HCT116 (cell line): ENCODE data around the gene CAMK2N2. TPM values are rescaled to one million over a fixed set of nuclear protein-coding genes. Genes with fewer than 3 reads are reported as not detected.

Source experiments
- ATAC-seq: fragments of 200-7000 bp; cut with Tn5 transposase; 2 replicates; pipeline ENCODE4 v1.9.1; 2020; ENCODE audit warnings: mild to moderate bottlenecking, moderate library complexity
- BruUV-seq: library from RNA; stranded (reverse); fragments of 400-500 nt; replicated peaks from 2 replicates; lab custom pipeline; 2021; lab: Mats Ljungman, UMichigan
- CTCF ChIA-PET: fragments of 300-600 bp; sonication (Branson Sonifier 250); formaldehyde crosslinking; loops from one replicate; lab custom pipeline; 2021; ENCODE audit warnings: antibody characterized with exemption; lab: Charles Lee
- POLR2A ChIA-PET: fragments of 300-600, 350-600 bp; sonication (Branson Sonifier 250); formaldehyde crosslinking; loops from one replicate; lab custom pipeline; 2021; ENCODE audit warnings: antibody characterized with exemption; lab: Charles Lee
- RAD21 ChIA-PET, 2 experiments: fragments of 300-600 bp; sonication (Branson Sonifier 250); formaldehyde crosslinking; loops; one replicate each; lab custom pipeline; 2023; ENCODE audit warnings: low total read pairs in 2 of 2; ENCODE audit not compliant: uncharacterized antibody in 2 of 2, unreplicated experiment in 2 of 2, low non-redundant PET in 1 of 2; lab: Charles Lee
- DNase-seq: peaks from one replicate; pipeline ENCODE4 v3.0.0-alpha.2; 2010; ENCODE audit warnings: low read depth, low spot score
- H2AFZ ChIP-seq: fragments of 200-600 bp; shearing (Covaris generic), sonication (generic); 2 replicates; pipeline ENCODE4 v1.6.1; 2017; ENCODE audit warnings: low read depth, mixed run types, mixed read lengths, antibody characterized with exemption, low read length; ENCODE audit not compliant: poor library complexity, severe bottlenecking
- H3K27ac ChIP-seq: 2 replicates; pipeline ENCODE4 v1.5.1; 2012; ENCODE audit warnings: low read depth, low read length
- H3K27me3 ChIP-seq: fragments of 200-600 bp; sonication (generic); 2 replicates; pipeline ENCODE4 v1.6.1; 2016; ENCODE audit warnings: mixed run types, low read length, mixed read lengths; ENCODE audit not compliant: insufficient read depth
- H3K36me3 ChIP-seq, 2 experiments: fragments of 200-500 bp in 1 of 2; fragments of 200-600 bp in 1 of 2; sonication (Bioruptor generic) in 1 of 2; sonication (generic) in 1 of 2; 2 replicates each; pipeline versions ENCODE4 v1.5.1 to v1.6.1; 2014 to 2016; ENCODE audit warnings: low read length in 2 of 2, inconsistent platforms in 1 of 2, mixed read lengths in 1 of 2, mixed run types in 1 of 2; ENCODE audit not compliant: insufficient read depth in 2 of 2, control insufficient read depth in 1 of 2
- H3K4me1 ChIP-seq, 2 experiments: fragments of 200-600 bp in 1 of 2; sonication (generic) in 1 of 2; 2 replicates each; pipeline versions ENCODE4 v1.5.1 to v1.6.1; 2012 to 2017; ENCODE audit warnings: low read length in 2 of 2, inconsistent platforms in 1 of 2, mild to moderate bottlenecking in 1 of 2, mixed read lengths in 1 of 2, mixed run types in 1 of 2, moderate library complexity in 1 of 2; ENCODE audit not compliant: insufficient read depth in 2 of 2, control insufficient read depth in 1 of 2
- H3K4me2 ChIP-seq: fragments of 200-600 bp; sonication (generic); 2 replicates; pipeline ENCODE4 v1.6.1; 2017; ENCODE audit warnings: mixed run types, low read length, mixed read lengths
- H3K4me3 ChIP-seq, 2 experiments: fragments of 200-600 bp in 1 of 2; sonication (generic) in 1 of 2; replicated peaks in 1 of 2; 2 replicates each; pipeline ENCODE4 v1.5.1; 2011 to 2016; ENCODE audit warnings: low read length in 2 of 2, control low read depth in 1 of 2, low read depth in 1 of 2, mild to moderate bottlenecking in 1 of 2, mixed read lengths in 1 of 2, mixed run types in 1 of 2
- H3K79me2 ChIP-seq: fragments of 200-600 bp; sonication (generic); 2 replicates; pipeline ENCODE4 v1.6.1; 2017; ENCODE audit warnings: mild to moderate bottlenecking, mixed run types, low read length, moderate library complexity, mixed read lengths; ENCODE audit not compliant: insufficient read depth
- H3K9ac ChIP-seq: fragments of 200-600 bp; sonication (generic); 2 replicates; pipeline ENCODE4 v1.6.1; 2016; ENCODE audit warnings: low read length, mixed read lengths
- H3K9me2 ChIP-seq: fragments of 200-600 bp; sonication (generic), shearing (Covaris generic); 2 replicates; pipeline ENCODE4 v1.6.1; 2017; ENCODE audit warnings: mixed run types, mild to moderate bottlenecking, moderate library complexity; ENCODE audit not compliant: insufficient read depth
- H3K9me3 ChIP-seq, 2 experiments: fragments of 200-500 bp in 1 of 2; fragments of 200-600 bp in 1 of 2; sonication (Bioruptor generic) in 1 of 2; sonication (generic) in 1 of 2; 2 replicates each; pipeline ENCODE4 v1.6.1; 2014 to 2017; ENCODE audit warnings: low read length in 2 of 2, mixed read lengths in 2 of 2, inconsistent platforms in 1 of 2, low read depth in 1 of 2, mild to moderate bottlenecking in 1 of 2, mixed run types in 1 of 2, moderate library complexity in 1 of 2; ENCODE audit not compliant: control insufficient read depth in 1 of 2, insufficient read depth in 1 of 2
- H4K20me1 ChIP-seq: fragments of 200-600 bp; sonication (generic), shearing (Covaris generic); 2 replicates; pipeline ENCODE4 v1.6.1; 2017; ENCODE audit warnings: mixed run types, mild to moderate bottlenecking, moderate library complexity; ENCODE audit not compliant: insufficient read depth
- CTCF ChIP-seq, 3 experiments: fragments of 200-600 bp in 1 of 3; sonication (generic) in 1 of 3; IDR thresholded peaks in 2 of 3; conservative IDR thresholded peaks in 1 of 3; 2 replicates each; pipeline ENCODE4 v1.5.1; 2012 to 2017; ENCODE audit warnings: low read depth in 2 of 3, low read length in 2 of 3, antibody characterized with exemption in 1 of 3, borderline replicate concordance in 1 of 3, control low read depth in 1 of 3, mild to moderate bottlenecking in 1 of 3, mixed read lengths in 1 of 3, mixed run types in 1 of 3, moderate library complexity in 1 of 3; ENCODE audit not compliant: insufficient read depth in 1 of 3
- EGR1 ChIP-seq: IDR thresholded peaks from 2 replicates; pipeline ENCODE4 v1.6.1; 2012; ENCODE audit warnings: low read depth
- EZH2phosphoT487 ChIP-seq: fragments of 200-600 bp; IDR thresholded peaks from 2 replicates; pipeline ENCODE4 v1.6.1; 2018; ENCODE audit warnings: antibody characterized with exemption, borderline replicate concordance
- FOSL1 ChIP-seq: IDR thresholded peaks from 2 replicates; pipeline ENCODE4 v1.6.1; 2012; ENCODE audit warnings: low read depth
- POLR2A ChIP-seq: IDR thresholded peaks from 2 replicates; pipeline ENCODE4 v1.7.0; 2011; ENCODE audit warnings: borderline replicate concordance; ENCODE audit not compliant: insufficient read depth, insufficient read length; ENCODE audit errors: extremely low read depth
- SRF ChIP-seq: IDR thresholded peaks from 2 replicates; pipeline ENCODE4 v1.6.1; 2012; ENCODE audit warnings: low read depth
- ZNF274 ChIP-seq: fragments of 200-500 bp; sonication (Bioruptor generic); IDR thresholded peaks from 2 replicates; pipeline ENCODE4 v1.6.1; 2014; ENCODE audit warnings: mild to moderate bottlenecking, low read depth, low read length, inconsistent platforms
- intact Hi-C: fragments of 100-400 bp; cut with micrococcal nuclease; formaldehyde crosslinking; loops from 2 replicates; pipeline ENCODE4 v1.10.0; 2022
- total RNA-seq: library from RNA; stranded (reverse); gene quantifications from one replicate; pipeline ENCODE4 v1.2.1, GENCODE V29; 2021; ENCODE audit not compliant: unreplicated experiment

Gene CAMK2N2
- total RNA-seq, 1 experiment from 2014 or later = 5.1 TPM

GRCh38 chr3:184218814-184219213 lies 42.5 kb downstream of the CAMK2N2 start (continued):
- TF ChIP-seq EZH2phosphoT487 (no peak), CTCF (IDR thresholded peaks at IDR 0.05 in 2 of 3, conservative IDR thresholded peaks at IDR 0.05 in 1 of 3; ENCODE audit: borderline replicate concordance in 1 of 3, insufficient read depth in 1 of 3, low read depth in 2 of 3, low read length in 2 of 3) (no peak), FOSL1 (no peak), SRF (no peak)
- TF ChIP-seq, all 23 proteins: peak for 0

- H4K20me1 ChIP-seq = no peaks in the 10 kb centered on the region
- no peak for TF ChIP-seq EGR1
- no peak for TF ChIP-seq ZNF274
- TF ChIP-seq POLR2A = no peak
- H3K4me3 ChIP-seq = no peak overlapping the region
- POLR2A ChIA-PET = no interaction called here
- no peaks in the 10 kb centered on the region for H3K4me1 ChIP-seq
- H2AFZ ChIP-seq = no peak overlapping the region
- CTCF ChIA-PET = interaction anchor here (0.8 kb wide), 1 partner anchor 16 kb away, joined by 3 read pairs; no protein-coding TSS in a partner anchor
- no TSS peak for BruUV-seq
- ATAC-seq (no peak), DNase-seq (no peak)
- H3K79me2 ChIP-seq = no peaks in the 10 kb centered on the region
- intact Hi-C loops = no loop called here
- no peak overlapping the region for H3K9ac ChIP-seq
- H3K9me2 ChIP-seq = no peaks in the 10 kb centered on the region
- no peak overlapping the region for H3K27ac ChIP-seq
- no peaks in the 10 kb centered on the region for H3K9me3 ChIP-seq
- H3K4me2 ChIP-seq = no peak overlapping the region
- H3K36me3 ChIP-seq = no peaks in the 10 kb centered on the region
- RAD21 ChIA-PET = no interaction called here
- no peaks in the 10 kb centered on the region for H3K27me3 ChIP-seq
Observed at GRCh38 chr3:184211718-184212117, 49.6 kb downstream of the CAMK2N2 start.
